Posterior vena cava (tissue), 2 donors: Measurements from ENCODE around the gene RBX1. TPM values are rescaled to one million over a fixed set of nuclear protein-coding genes. Genes with fewer than 3 reads are reported as not detected.

Experiments
- DNase-seq: peaks from one replicate; pipeline ENCODE4 v3.0.0-alpha.2; 2020; ENCODE audit warnings: low spot score
- intact Hi-C, 2 donors: fragments of 100-400 bp; cut with DNase I; formaldehyde crosslinking; loops; one replicate each; pipeline versions ENCODE4 v1.14.1 to v1.14.2; 2022 to 2023
- total RNA-seq, 2 donors: library from RNA; stranded (reverse); fragmentation: NEBNext Ultra II Directional; extraction: Animal tissue kit (Norgen Biotek cat#: 25700); gene quantifications; one replicate each; pipeline ENCODE4 v1.2.1, GENCODE V29; 2021
- donor health status: DM: yes; HTN: yes; CAD: no.
- donor health status: DM: yes; HTN: yes; CAD: no.

RBX1 gene
- total RNA-seq, 2 donors from 2014 or later: 54.6 to 56.3 TPM

GRCh38 chr22:41003976-41004375 is 52.8 kb downstream of the RBX1 start:
- intact Hi-C loops: loop anchor here in 1 of 2 donors (10.0 kb wide), 1 partner anchor 71 kb away; no protein-coding TSS in a partner anchor
- DNase-seq: no peak

- intact Hi-C loops: loop anchor here in 1 of 2 donors (10.0 kb wide), 1 partner anchor 65 kb away; no protein-coding TSS in a partner anchor
- DNase-seq: no peak
Measured at GRCh38 chr22:41009222-41009948, 58.2 kb downstream of the RBX1 start.

GRCh38 chr22:41015003-41015402 is 63.8 kb downstream of the RBX1 start:
- no peak for DNase-seq
- intact Hi-C loops: no loop called here

- intact Hi-C loops: no loop called here
- peak; percentile 70 for DNase-seq
Measured at GRCh38 chr22:41021061-41021612, 70.0 kb downstream of the RBX1 start.

- intact Hi-C loops: no loop called here
Measured at GRCh38 chr22:41021613-41022454, 70.7 kb downstream of the RBX1 start.

GRCh38 chr22:41022470-41023298 is 71.5 kb downstream of the RBX1 start:
- intact Hi-C loops: no loop called here
- DNase-seq: peak; percentile 97

More at GRCh38 chr22:41021613-41022454, 70.7 kb downstream of the RBX1 start:
- DNase-seq: peak; percentile 91

Other genes with a start within 250 kb of the RBX1 start
- 10 to 100 TPM; 11.7 to 13.4 TPM for gene SLC25A17, start 132.0 kb upstream of the RBX1 start, total RNA-seq
- 100 to 1,000 TPM; 143 to 151 TPM for gene ST13, start 94.7 kb upstream of the RBX1 start, total RNA-seq
- gene XPNPEP3, start 94.2 kb upstream of the RBX1 start, total RNA-seq: 10 to 100 TPM; 11.7 to 12.6 TPM
- gene DNAJB7, start 89.3 kb upstream of the RBX1 start, total RNA-seq: not detected
- 10 to 100 TPM; 48.7 to 50.9 TPM for gene EP300, start 141.2 kb downstream of the RBX1 start, total RNA-seq